K562 treated with DMSO at 1 percent for 48 hours (cell line): ENCODE data around the gene KRT12. TPM values are rescaled to one million over a fixed set of nuclear protein-coding genes. Genes with fewer than 3 reads are reported as not detected.

Source experiments
- total RNA-seq: library from RNA; unstranded; fragments of 300-600 nt; gene quantifications from 2 replicates; pipeline ENCODE4 v1.2.3, GENCODE V29; 2022; ENCODE audit warnings: low replicate concordance; ENCODE audit errors: extremely low read depth

Gene KRT12
- not detected in 2 replicates for total RNA-seq

DNA sequence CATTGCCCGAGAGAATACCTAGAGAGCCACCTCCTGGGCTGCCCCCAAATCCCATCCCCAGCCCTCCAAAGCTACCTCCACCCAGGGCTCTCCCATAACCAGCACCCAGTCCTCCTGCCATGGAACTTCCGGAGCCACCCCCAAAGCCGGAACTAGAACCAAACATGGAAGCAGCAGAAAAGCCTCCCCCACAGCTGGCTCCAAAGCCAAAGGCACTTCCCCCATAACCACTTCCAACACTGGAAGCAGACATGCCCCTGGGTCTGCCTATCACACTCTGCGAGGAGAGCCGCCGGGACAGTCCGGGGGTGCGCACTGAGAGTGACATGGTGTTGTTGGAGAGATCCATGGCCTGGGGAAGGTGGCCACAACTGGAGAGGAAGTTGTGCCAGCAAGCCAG, at the start of gene KRT12:
Gene KRT12 (minus strand): TSS at position 386 of the 400 bp plus-strand sequence. CDS start 37 bp downstream, at position 349.

DNA sequence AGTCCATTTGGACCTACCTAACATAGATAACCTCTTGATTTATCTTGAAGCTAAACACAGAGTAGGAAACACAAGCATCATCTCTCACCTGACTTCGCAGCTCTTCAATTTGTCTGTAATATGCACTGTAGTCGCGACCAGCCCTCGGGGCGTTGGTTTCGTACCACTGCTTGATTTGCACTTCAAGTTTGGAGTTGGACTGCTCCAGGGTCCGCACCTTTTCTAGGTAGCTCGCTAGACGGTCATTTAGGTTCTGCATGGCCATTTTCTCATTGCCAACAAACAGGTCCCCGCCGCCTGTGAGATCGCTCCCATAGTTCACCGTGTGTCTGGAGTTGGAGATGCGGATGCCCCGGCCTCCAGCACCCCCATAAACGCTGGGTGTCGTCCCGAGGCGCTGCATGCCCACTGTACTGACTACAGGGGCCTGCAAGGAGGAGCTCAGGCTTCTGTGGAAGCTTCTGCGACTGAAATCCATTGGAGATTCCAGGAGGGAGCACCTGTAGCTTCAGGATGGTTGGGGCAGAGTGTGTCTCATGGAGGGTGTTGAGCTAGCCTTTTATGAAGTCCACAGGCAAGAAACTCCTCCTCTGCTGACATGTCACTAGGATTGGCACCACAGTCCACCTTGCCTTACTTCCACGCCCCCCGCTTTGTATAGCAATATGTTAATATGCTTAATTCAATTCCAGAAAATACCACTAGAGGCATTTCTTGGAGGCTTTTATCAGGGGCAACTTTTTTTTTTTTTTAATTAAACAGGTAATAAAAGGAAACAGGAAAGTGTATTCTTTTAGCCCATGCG, 17.9 kb upstream of the KRT12 start, which contains the start of gene KRT20:
Gene KRT20 (minus strand): TSS at position 535 of the 805 bp plus-strand sequence. CDS start 57 bp downstream, at position 478.

DNA sequence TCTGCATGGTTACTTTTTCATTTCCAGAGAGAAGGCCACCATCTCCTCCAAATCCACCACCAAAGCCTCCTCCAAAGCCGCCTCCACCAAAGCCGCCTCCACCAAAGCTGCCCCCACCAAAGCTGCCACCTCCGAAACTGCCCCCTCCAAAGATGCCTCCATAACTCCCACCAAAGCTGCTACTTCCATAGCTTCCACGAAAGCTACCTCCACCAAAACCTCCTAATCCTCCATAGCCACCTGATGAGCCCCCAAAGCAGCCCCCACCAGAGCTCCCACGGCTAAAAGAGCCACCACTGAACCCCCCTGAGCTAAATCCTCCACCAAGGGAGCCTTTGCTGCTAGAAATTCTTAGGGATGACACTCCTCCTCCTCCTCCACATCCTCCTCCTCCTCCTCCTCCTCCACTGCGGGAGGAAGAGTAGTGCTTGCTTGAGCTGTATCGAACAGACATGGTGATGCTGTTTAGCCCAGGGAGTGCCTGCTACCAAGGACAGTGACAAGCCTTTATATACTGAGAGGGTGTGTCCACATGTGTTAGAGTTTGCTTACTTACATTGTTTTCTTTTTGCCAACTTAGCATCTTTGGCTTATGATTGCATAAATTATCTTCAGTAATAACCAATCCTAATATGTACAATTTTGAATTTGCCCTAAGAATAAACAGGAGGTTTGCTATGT, 44.8 kb downstream of the KRT12 start, which contains the start of gene KRT10:
Gene KRT10 (minus strand): TSS at position 483 of the 681 bp plus-strand sequence. CDS start 29 bp downstream, at position 454.

Other genes with a start within 250 kb of the KRT12 start
- gene SMARCE1, start 219.4 kb downstream of the KRT12 start, total RNA-seq = not detected in 2 replicates
- not detected in 2 replicates for gene KRT222, start 202.0 kb downstream of the KRT12 start, total RNA-seq
- not detected in 2 replicates for gene KRT24, start 163.5 kb downstream of the KRT12 start, total RNA-seq
- not detected in 2 replicates for gene KRT25, start 111.9 kb downstream of the KRT12 start, total RNA-seq
- not detected in 2 replicates for gene KRT26, start 95.0 kb downstream of the KRT12 start, total RNA-seq
- gene KRT27, start 84.7 kb downstream of the KRT12 start, total RNA-seq = not detected in 2 replicates
- not detected in 2 replicates for gene KRT28, start 67.3 kb downstream of the KRT12 start, total RNA-seq
- not detected in 2 replicates for gene KRT10, start 44.6 kb downstream of the KRT12 start, total RNA-seq
- gene KRT20, start 18.0 kb upstream of the KRT12 start, total RNA-seq = not detected in 2 replicates
- gene KRT23, start 70.4 kb upstream of the KRT12 start, total RNA-seq = not detected in 2 replicates
- gene KRT39, start 99.7 kb upstream of the KRT12 start, total RNA-seq = not detected in 2 replicates
- not detected in 2 replicates for gene KRT40, start 117.1 kb upstream of the KRT12 start, total RNA-seq
- gene KRTAP3-3, start 126.9 kb upstream of the KRT12 start, total RNA-seq = not detected in 2 replicates
- not detected in 2 replicates for gene KRTAP3-2, start 132.7 kb upstream of the KRT12 start, total RNA-seq
- not detected in 2 replicates for gene KRTAP3-1, start 141.9 kb upstream of the KRT12 start, total RNA-seq
- gene KRTAP1-5, start 160.0 kb upstream of the KRT12 start, total RNA-seq = not detected in 2 replicates
- gene KRTAP1-4, start 163.0 kb upstream of the KRT12 start, total RNA-seq = not detected in 2 replicates
- gene KRTAP1-3, start 167.7 kb upstream of the KRT12 start, total RNA-seq = not detected in 2 replicates
- not detected in 2 replicates for gene KRTAP1-1, start 174.2 kb upstream of the KRT12 start, total RNA-seq
- gene KRTAP2-1, start 180.1 kb upstream of the KRT12 start, total RNA-seq = not detected in 2 replicates
- not detected in 2 replicates for gene KRTAP2-2, start 188.0 kb upstream of the KRT12 start, total RNA-seq
- not detected in 2 replicates for gene KRTAP2-3, start 192.9 kb upstream of the KRT12 start, total RNA-seq
- gene KRTAP2-4, start 198.7 kb upstream of the KRT12 start, total RNA-seq = not detected in 2 replicates
- gene KRTAP4-7, start 216.9 kb upstream of the KRT12 start, total RNA-seq = not detected in 2 replicates
- not detected in 2 replicates for gene KRTAP4-8, start 230.9 kb upstream of the KRT12 start, total RNA-seq
- gene KRTAP4-16, start 235.0 kb upstream of the KRT12 start, total RNA-seq = not detected in 2 replicates
- gene KRTAP4-9, start 238.2 kb upstream of the KRT12 start, total RNA-seq = not detected in 2 replicates